Stimulated activated CD4-positive, alpha-beta T cell treated with anti-CD3 and anti-CD28 coated beads, Interleukin-15, amount 100 ng/mL, for 24 hours (primary cell): ENCODE results near the gene GNG3.
"Not testable (repeated sequence)": the region's sequence is repeated elsewhere in the genome, so short reads cannot be mapped to it uniquely, and the experiment has no call there.

Experiments
- DNase-seq: peaks from one replicate; pipeline ENCODE4 v3.0.0-alpha.2; 2020

The GNG3 gene

DNA sequence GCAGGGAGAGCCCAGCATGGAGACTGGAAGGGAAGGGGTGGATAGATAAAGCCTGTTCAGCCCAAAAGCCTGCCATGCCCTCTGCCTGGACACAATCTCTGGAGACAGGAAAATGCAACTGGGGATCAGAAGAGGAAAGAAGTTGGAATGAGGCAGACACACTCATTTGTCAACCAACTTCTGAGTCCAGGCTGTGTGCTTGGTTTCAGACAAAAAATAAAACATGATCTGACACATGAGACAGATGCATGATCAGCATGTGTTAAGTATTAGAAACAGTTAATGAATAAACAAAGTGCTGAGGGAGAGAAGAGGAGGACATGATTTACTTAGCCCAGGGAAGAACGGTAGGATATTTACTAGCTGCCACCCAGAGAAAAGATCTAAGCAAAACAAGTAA, 19.0 kb upstream of the GNG3 start:
- DNase-seq: no peak

DNA sequence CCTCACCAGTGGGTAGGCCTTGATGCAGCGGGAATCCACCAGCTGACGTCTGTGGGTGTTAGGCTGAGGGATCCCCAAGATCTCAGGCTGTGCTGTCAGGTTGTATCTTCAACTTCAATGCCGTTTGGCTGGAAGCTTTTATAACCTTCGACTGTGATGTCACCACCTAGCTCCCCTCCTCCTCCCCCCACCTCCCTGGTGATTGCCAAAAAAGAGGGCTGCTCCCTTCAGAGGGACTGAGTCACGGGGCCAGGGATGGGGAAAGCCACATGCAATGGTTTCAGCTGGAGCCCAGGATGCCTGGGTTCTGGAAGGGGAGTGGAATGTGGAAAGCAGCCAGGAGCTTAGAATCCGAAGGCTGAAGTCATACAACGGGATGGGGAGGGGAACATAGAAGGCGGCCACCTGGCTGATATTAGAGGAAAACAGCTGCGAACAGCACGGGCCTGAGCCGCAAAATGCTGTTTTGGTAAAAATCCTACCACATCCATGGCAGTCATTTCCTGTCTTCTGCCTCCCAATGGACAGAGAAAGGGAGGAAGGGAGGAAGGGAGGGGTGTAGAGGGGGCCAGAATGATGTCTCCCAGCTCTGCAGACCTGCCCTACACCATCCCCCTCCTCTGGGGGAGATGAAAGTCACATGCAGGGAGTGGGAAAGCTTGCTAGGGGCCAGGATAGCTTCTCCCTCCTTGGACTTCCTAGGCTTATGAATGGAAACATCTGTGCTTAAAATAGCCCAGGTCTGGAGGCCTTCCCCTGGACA, 17.9 kb upstream of the GNG3 start, which contains the start of gene LRRN4CL:
LRRN4CL (minus strand) TSS at position 110 of the 763 bp plus-strand sequence. CDS start 1,022 bp downstream, outside the sequence.
- DNase-seq: no peak

DNA sequence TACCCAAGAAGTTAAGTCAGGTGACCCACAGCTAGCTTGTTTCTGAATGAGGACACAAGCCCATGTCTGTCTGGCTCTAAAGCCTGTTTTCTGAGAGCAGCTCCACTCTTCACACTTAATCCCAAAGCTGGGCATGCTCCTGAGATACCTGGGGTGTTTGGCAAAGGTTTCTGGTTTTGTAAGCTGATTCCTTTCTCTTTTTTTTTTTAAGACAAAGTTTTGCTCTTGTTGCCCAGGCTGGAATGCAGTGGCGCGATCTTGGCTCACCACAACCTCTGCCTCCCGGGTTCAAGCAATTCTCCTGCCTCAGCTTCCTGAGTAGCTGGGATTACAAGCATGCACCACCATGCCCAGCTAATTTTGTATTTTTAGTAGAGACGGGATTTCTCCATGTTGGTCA, 13.9 kb upstream of the GNG3 start:
- not testable (repeated sequence) for DNase-seq

DNA sequence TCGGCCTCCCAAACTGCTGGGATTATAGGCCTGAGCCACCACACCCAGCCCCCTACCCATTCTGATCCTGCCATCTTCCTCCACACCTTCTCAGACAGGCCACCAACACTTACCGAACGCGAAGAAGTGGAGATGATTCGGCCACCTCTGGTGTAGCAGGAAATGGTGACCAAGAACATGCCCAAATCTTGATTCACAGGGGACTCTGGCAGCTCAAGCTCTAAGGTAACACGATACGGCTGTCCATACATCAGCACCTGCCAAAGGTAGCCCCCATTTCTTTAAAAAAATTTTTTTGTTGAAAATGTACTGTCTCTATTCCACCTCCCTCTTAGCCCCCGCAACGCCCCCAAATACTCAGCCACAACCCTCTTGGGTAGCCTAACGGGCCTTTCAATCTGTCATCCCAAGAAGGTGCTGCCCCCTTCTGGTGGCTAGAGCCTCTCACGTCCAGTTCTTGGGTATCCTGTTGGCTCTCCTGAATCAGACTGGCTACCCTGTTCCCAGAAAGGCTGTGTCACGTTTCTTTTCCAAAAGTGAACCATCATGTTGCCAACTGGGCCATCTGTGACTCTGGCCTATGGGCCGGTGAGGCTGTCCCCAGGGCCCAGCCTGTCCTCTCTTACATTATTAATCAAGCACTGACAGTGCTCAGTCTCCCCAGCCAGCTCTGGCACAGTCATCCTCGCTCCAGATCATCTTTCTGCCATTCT, 12.9 kb upstream of the GNG3 start:
- peak; percentile 83 for DNase-seq

DNA sequence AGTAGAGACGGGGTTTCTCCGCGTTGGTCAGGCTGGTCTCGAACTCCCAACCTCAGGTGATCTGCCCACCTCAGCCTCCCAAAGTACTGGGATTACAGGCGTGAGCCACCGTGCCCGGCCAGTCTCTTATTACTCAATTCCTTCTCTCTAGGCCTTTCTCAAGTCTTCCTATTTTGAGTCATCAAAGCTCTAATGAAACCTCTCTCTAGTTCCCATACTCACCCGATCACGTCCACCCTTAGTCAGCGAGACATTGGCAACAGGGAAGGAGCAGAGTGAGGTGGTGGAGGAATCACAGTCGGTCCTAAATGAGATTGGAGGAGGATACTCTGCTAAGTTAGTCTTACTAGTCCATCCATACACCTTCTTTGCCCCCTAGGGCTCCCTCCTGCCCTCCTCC, 5.2 kb upstream of the GNG3 start:
- DNase-seq: no peak

DNA sequence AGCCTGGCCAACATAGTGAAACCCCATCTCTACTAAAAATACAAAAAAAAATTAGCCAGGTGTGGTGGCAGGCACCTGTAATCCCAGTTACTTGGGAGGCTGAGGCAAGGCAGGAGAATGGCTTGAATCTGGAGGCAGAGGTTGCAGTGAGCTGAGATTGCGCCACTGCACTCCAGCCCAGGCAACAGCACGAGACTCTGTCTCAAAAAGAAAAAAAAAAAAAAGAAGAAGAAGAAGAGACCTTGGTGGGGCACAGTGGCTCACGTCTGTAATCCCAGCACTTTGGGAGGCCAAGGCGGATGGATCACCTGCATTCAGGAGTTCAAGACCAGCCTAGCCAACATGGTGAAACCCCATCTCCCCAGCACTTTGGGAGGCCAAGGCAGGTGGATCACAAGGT, 3.6 kb upstream of the GNG3 start:
- not testable (repeated sequence) for DNase-seq

DNA sequence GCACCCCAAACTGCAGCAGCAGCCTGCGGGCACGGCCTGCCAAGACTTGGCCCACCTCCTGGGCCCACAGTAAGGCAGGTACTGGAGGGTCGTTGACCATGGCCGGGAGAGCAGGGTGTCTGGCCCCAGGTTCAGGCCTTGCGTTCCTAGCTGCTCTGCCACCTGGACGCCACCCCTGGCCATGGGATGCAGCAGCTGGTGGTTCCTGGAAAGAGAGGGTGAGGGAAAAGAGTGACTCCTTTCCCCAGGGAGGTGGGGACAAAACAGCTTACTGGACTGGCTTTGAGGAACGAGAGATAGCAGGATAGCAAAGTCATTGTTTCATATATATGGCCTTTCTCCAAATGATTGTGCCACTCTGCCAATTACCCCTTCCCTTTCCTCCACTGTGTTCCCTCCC, 2.1 kb upstream of the GNG3 start:
- no peak for DNase-seq

DNA sequence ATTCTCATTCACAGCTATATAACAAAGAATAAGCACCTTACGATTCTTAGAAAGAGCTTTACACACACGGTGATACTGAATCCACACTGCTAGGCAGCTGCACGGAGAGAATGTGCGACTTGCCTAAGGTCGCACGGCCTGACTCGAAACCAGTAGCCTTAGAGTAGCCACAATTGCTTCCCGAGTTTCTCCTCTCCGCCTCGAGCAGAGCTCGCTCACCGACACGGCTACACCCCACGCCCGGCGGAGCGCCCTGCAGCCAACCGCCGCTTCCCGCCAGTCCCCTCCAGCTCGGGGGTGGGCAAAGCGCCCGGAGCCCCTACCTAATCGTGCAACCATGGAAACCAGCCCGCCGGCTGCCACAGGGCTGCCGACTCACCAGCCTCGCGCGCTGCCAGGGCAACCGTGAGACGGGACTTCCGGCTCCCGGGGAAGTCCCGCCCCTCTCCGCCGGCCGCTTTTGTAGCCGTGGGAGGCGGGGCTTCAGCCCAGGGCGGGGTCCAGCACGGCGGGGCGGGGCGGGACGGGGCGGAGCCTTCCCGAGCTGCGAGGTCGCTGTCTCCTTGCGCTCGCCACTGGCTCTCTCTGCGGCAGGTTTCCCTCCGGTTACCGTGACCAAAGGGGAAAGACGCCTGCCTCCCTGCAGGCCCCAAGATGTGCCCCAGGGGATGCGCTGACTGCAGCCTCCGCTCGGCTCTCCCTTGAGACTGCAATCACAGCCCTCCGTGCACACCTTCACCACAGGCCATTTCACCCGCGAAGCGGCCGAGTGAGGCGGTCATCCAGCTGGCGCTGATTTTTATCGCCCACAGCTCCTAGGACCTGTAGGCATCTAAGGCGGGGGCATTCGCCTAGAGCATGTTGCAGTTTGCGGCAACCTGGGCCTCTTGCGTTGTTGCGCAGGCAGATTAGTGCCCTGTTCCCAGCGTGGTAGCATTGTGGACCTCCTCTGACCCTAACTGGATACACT, 1.3 kb upstream of the GNG3 start:
- peak; percentile 96 for DNase-seq

DNA sequence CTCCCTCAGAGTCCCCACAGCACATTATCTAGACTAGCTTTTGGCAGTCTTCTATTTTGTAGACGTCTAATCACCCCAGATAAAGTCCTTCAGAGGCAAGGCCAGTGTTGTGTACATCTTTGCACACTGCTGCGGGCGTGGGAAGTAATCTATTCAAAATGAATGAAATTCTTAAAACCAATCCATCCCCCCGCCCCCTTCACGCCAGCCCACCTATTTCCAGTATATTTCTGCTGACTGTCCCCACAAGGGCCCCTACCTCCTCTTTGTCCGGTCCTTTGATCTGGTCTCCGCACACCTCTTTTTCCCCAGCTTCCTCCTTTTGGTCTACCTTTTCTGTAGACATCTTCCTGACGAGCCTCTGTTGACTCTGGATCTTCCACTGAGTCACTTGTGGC, 627 bp upstream of the GNG3 start:
- DNase-seq: no peak

DNA sequence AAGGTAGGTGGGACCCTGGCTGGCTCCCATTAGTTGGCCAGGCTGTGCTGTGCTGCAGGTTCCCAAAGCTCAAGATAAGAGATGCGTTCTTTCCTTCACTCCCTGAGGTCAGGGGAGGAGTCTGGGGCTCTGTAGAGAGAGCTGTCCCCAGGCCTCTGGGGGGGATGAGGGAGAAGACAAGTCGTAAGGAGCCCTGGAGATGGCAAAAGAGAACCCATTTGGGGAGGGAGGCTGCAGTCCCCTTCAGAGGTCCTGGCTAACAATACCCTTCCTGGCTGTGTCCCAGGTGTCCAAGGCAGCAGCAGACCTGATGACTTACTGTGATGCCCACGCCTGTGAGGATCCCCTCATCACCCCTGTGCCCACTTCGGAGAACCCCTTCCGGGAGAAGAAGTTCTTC, 916 bp downstream of the GNG3 start:
- DNase-seq: no peak

DNA sequence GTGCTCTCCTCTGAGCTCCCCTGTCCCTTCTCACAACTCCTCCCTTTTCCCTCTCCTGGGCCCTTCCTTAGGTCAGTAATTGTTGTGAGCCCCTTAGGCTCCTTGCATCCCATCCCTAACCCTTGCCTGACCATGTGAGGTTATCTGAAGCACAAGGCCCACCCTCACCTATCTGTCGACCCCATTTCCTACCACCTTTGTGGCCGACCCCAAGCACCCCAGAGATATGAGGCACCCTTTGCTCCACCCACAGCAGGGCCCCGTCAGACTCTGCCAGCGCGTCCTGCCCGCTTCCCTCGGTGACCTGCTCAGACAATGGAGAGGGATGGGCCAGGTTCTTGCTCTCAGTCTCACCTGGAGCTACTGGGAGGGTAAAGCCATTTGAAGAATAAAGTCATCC, 1.3 kb downstream of the GNG3 start:
- DNase-seq: peak; percentile 59

DNA sequence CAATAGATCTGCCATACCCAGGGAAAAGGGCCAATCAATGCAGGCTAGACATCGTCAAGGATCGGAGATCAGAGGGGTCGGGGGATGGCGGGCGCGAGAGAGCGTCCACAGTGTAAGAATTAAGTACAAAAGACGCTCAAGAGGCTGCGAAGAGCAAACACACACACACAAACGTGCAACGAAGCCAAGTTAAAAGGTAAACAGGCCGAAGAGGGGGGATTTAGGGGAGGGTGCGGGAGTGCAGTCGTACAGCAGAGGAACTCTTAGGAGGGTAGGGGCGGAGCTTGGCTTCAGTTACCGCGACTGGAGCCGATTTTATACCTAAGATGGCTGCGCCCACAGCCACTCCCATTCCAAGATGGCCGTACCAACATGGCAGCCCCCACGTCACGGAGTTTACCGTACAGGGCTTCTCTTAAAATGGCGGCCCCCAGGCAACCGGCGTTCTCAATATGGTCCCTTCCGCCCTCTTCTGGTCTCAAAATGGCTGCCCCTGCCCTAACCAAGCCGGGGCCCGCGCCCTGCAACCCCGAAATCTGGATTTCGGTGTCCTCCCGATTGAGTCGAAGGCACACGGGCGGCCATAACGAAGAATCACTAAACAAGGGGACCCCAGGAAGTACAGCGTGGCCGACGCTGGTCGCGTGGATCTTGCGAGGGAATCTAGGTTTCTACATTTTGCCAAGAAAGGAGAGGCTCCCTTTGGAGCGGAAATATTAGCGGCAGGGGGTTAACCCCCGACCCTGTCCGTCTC, 1.9 kb downstream of the GNG3 start:
- DNase-seq: peak; percentile 97

DNA sequence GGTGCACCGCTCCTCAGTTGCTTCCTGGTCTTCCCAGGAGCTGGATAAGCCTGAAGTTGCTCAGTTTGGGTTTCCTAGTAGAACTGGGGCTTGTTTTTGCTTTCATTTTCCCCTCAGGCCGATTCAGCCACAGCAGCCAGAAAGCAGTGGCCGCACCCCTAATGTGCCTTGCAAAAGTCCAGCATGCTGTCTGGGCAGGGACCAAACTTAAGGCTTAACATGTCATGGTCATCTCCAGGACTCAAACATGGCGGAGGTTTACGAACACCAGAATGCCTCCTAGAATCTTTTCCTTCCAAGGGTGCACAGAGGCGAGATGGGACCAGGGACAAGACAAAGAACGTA, 2.5 kb downstream of the GNG3 start:
- no peak for DNase-seq

DNA sequence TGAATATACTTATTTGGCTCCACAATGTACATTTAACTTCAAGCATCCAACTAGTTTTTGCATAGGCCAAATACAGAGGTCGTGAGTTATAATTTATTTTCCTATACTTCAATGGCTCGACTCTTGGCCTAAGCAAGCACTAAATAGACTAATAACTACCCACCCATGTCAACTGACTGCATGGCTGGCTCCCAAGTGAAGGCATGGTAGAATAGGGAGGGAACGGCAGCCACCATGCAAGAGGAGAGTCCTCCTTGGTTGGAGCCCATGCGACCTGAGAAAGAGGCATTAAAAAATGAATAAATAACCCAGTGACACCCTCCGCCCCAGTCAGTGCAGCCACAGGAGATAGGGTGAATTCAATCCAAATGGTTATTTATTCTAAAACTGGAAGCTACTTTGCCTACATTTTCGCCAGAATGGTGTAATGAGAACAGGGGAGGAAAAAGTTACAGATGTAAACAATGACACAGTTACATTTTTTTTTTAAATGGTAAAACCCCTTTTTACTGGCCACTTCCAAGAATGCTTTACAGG, 4.9 kb downstream of the GNG3 start:
- no peak for DNase-seq

DNA sequence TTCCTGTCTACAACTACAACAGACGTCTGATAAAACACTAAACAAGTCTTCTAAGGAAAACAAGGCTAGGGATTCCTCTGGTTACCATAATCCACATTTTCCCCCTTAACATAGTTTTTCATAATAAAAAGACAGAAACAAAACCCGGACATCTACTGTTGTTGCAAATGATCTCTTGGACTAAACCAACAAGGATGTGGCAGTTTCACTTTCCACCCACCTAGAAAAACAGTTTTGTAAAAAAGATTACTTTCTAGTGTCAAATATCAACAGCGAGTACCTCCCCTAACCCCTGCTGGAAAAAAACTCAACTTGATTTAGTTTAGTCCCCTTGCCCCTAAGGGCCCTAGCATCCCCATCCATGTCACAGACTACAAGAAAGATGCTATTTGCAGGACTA, 5.4 kb downstream of the GNG3 start:
- DNase-seq: no peak

DNA sequence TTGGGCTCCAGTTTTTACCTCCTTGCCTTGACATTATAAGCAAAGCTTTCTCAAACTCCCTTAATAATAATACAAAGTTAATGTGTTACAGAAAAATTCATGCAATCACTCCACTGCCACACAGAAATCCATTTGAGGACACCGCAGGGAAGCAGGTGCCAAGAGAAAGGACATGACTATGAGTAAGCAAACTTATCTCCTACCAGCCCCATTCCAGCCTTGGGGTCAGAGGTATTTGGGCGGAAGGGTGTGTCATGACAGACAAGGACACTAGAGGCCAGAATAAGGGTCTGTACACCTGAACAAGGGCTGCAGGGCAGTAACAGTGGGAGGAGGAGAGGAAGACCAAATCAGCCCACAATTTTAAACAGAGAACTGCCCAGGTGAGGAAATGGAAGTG, 5.9 kb downstream of the GNG3 start:
- DNase-seq: no peak

DNA sequence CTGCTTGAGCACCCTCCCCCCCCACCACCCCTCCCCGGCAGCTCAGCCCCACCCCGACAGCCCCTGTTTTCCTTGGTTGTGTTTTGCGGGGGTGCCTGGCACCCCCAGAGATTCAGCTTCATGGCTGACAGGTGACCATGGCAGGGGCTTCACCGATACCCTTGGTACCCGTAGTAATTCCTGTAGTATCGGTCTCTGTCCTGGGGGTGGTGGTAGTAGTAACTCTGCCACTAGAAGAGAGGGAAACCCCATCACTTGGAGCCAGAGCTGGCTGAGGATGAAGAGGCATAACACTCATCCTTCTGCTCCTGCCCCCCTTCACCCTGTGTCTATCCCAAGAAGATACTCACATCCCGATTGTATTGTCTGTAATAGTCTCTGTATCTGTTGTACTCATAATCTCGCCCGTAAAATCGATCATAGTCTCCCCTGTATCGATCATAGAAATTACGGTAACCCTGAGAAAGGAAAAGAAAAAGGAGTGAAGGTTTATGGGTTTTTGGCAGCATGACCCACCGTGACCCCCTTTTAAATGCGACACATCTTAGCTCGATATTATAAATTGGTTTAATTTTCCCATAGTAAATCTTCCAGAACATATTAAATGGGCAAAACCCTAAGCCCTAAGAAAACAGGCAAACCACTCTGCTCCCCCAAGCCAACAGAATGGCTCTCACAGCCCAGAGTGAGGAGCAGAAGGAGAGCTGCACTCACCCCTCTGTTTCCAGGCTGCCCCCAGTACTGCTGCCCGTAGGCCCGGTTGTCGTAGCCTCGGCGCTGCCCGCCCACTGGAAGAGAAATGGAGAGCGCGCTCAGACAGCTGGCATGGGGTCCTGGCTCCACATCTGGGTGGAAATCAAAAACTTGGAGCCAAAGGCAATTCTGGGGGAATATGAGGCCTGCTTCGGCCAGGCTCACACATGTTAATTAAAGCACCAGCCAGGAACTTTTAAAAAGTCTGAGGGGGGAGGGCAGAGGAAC, 8.0 kb downstream of the GNG3 start:
- DNase-seq: no peak

DNA sequence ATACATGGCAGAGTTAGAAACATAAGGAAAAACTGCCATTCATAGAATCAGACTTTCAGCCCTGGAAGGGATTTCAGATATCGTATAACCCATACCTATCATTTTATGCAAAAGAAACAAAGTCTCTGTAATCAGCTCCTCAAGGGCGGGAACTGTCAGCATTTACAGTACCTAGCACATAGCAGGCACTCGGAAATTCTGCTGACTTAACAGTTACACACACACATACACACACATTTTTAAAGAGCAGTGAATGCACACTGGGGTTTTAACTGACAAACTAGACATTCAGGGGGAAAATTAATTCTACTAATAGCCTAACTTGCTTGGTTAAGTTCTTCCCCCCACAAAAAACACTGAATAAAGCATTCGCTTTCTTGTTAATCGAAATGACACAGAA, 8.7 kb downstream of the GNG3 start:
- DNase-seq: no peak

DNA sequence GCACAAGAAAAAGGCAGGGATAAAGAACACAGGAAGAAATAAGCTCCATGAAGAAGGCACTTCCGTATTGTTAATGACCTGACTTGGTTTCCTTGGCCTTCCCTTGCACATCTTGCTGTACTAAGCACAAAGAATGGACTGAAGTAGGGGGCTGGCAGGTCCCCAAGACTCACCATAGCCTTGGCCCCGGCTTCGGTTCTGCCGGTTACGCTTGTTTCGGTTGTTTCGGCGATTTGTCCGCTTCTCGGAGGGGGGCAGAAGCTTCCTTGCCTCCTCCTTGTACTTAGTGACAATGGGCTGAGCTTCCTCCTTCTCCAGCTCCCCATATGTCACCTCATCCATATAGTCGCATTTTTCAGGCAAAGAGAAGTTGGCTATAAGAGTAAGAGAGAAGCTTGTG, 9.3 kb downstream of the GNG3 start:
- DNase-seq: no peak

DNA sequence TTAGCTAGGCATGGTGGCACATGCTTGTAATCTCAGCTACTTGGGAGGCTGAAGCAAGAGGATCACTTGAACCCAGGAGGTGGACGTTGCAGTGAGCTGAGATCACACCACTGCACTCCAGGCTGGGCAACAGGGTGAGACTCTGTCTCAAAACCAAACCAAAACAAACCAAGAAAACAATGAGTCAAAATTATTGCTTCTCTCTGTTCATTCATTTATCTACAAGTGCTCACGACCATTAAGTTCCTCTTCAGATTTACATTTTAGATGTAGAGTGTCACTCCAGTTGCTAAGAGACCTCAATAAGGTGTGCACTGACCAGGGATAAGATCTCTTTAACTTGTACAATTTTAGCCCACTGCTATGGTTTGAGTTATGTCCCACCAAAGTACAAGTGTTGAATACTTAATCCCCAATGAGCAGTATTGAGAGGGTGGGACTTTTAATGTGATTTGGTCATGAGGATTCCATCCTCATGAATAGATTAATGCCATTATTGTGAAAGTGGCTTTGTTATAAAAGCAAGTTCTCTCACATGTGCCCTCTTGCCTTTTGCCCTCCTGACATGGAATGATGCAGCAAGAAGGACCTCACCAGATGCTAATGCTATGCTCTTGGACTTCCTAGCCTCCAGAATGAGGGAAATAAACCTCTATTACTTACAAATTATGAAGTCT, 12.0 kb downstream of the GNG3 start:
- no peak for DNase-seq

DNA sequence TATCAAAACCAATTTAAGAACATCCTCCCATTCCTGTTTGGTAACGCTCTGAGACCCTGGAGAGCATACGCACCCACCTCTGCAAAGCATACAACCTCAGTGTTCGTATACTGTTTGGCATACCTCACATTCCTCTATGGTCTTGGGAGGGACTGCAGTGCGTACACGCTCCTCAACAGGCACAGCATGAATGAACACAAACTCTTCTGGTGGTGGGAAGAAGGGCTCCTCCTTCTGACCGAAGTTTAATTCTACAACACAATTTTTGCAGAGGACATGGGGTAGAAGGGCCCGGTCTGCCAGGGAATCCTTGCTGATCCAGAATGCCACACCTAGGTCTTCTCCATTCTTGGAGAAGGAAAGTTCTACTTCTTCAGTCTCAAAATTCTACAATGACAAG, 14.5 kb downstream of the GNG3 start:
- DNase-seq: no peak
